ENCODE measurements around the gene TMEM80.

TMEM80 gene

GRCh38 chr11:748007-748359, 52.4 kb downstream of the TMEM80 start:
- DNase-seq: no peak

DNA sequence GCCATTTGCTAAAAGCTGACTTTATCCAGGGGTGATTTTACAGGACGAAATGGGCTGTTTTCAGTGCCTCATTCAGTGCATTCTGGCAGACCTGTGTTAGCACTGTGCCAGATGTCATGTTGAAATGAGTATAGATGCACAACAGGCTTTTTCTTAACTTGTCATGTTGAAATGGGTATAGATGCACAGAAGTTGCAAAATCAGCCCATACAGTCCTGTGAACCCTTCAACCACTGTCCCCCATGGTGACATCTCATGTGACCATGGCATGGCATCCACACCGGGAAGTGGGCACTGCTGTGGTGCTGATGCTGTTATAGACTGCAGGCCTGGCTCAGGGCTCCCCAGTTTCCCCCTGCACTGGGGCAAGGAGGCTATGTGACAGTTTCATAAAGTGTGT, 54.1 kb downstream of the TMEM80 start:
- DNase-seq: no peak
